C4-2B (cell line): ENCODE results near the gene SUSD4.

Source experiments
- CTCF ChIP-seq: fragments of 450-650 bp; conservative IDR thresholded peaks from 2 replicates; pipeline ENCODE4 v1.5.1; 2017; ENCODE audit warnings: mild to moderate bottlenecking
- ZFX ChIP-seq: fragments of 450-650 bp; IDR thresholded peaks from 2 replicates; pipeline ENCODE4 v1.6.1; 2017

DNA sequence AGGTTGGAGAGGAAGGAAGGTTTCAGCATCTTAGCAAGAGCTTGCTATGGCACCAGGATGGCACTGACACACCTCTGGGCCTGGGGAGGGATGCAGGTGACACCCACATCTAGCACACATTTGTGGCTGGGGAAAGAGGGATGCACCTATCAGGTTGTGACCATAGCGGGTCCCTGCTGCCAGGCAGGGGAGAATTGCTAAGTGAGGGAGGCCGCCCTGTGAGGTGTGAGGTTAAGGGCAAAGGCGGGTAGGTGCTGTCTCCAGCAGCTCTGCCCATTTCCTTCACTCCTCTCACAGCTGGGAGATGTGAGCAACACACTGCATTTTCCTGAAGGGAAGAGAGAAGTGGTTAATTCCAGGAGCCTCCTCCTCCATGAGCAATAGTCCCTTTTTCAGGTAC is 137.7 kb downstream of the SUSD4 start:
- TF ChIP-seq CTCF: no peak
- TF ChIP-seq ZFX: no peak
